Breast epithelium (tissue), 4 donors: ENCODE measurements around the gene MYO15A. TPM values are rescaled to one million over a fixed set of nuclear protein-coding genes. Genes with fewer than 3 reads are reported as not detected.

ENCODE experiments used
- DNase-seq, 2 donors: peaks; one replicate each; pipeline ENCODE4 v3.0.0-alpha.2; 2019; ENCODE audit warnings: low spot score in 2 of 2
- H3K27ac ChIP-seq, 2 donors: fragments of 200-600 bp; sonication (generic) in 1 of 2; one replicate each; pipeline ENCODE4 v1.5.1; 2016 to 2019; ENCODE audit warnings: mild to moderate bottlenecking in 1 of 2
- H3K27me3 ChIP-seq, 2 donors: fragments of 200-600 bp; sonication (generic) in 1 of 2; one replicate each; pipeline versions ENCODE4 v1.5.1 to v1.6.0; 2017 to 2019; ENCODE audit warnings: control low read depth in 1 of 2, mild to moderate bottlenecking in 1 of 2
- H3K36me3 ChIP-seq: fragments of 200-600 bp; one replicate; pipeline ENCODE4 v1.5.1; 2019
- H3K4me1 ChIP-seq, 2 donors: fragments of 200-600 bp; sonication (generic); one replicate each; pipeline ENCODE4 v1.5.1; 2016 to 2019; ENCODE audit warnings: control low read depth in 1 of 2
- H3K4me3 ChIP-seq, 3 donors: fragments of 200-600 bp; sonication (generic); 1 replicate in 2 of 3; 2 replicates in 1 of 3; pipeline ENCODE4 v1.5.1; 2016 to 2019; ENCODE audit warnings: mild to moderate bottlenecking in 3 of 3, moderate library complexity in 2 of 3
- H3K9me3 ChIP-seq, 2 donors: fragments of 200-600 bp; sonication (generic) in 1 of 2; one replicate each; pipeline ENCODE4 v1.5.1; 2016 to 2019; ENCODE audit warnings: control low read depth in 1 of 2
- CTCF ChIP-seq, 3 donors: fragments of 450-650 bp; IDR thresholded peaks; one replicate each; pipeline ENCODE4 v1.5.1; 2016 to 2017; ENCODE audit warnings: antibody characterized with exemption in 3 of 3, mild to moderate bottlenecking in 3 of 3, moderate library complexity in 3 of 3
- POLR2A ChIP-seq: fragments of 450-650 bp; IDR thresholded peaks from one replicate; pipeline ENCODE4 v1.6.1; 2016; ENCODE audit warnings: antibody characterized with exemption, mild to moderate bottlenecking, moderate library complexity
- POLR2AphosphoS5 ChIP-seq, 3 donors: sonication (generic); formaldehyde crosslinking; IDR thresholded peaks; one replicate each; pipeline ENCODE4 v1.6.1; 2017; ENCODE audit warnings: antibody characterized with exemption in 3 of 3
- intact Hi-C: fragments of 100-400 bp; cut with DNase I; formaldehyde crosslinking; loops from one replicate; pipeline ENCODE4 v1.15.1; 2023; ENCODE audit warnings: low total_unique reads
- total RNA-seq, 3 donors: library from RNA; depleted of rRNA; stranded (reverse); fragments of >200 nt; gene quantifications; one replicate each; pipeline ENCODE4 v1.1.0, GENCODE V29; 2016

MYO15A gene, protein sequence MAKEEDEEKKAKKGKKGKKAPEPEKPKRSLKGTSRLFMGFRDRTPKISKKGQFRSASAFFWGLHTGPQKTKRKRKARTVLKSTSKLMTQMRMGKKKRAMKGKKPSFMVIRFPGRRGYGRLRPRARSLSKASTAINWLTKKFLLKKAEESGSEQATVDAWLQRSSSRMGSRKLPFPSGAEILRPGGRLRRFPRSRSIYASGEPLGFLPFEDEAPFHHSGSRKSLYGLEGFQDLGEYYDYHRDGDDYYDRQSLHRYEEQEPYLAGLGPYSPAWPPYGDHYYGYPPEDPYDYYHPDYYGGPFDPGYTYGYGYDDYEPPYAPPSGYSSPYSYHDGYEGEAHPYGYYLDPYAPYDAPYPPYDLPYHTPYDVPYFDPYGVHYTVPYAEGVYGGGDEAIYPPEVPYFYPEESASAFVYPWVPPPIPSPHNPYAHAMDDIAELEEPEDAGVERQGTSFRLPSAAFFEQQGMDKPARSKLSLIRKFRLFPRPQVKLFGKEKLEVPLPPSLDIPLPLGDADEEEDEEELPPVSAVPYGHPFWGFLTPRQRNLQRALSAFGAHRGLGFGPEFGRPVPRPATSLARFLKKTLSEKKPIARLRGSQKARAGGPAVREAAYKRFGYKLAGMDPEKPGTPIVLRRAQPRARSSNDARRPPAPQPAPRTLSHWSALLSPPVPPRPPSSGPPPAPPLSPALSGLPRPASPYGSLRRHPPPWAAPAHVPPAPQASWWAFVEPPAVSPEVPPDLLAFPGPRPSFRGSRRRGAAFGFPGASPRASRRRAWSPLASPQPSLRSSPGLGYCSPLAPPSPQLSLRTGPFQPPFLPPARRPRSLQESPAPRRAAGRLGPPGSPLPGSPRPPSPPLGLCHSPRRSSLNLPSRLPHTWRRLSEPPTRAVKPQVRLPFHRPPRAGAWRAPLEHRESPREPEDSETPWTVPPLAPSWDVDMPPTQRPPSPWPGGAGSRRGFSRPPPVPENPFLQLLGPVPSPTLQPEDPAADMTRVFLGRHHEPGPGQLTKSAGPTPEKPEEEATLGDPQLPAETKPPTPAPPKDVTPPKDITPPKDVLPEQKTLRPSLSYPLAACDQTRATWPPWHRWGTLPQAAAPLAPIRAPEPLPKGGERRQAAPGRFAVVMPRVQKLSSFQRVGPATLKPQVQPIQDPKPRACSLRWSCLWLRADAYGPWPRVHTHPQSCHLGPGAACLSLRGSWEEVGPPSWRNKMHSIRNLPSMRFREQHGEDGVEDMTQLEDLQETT (N-terminal part only)
- 1 to 10 TPM; 1.2 to 2.9 (median 2.2) TPM for total RNA-seq

GRCh38 chr17:18108401-18109312, at the start of gene MYO15A:
MYO15A (plus strand) TSS chr17:18108756; CDS start chr17:18118801, 10,045 bp downstream.
- H3K4me1 ChIP-seq, result no peaks in the 10 kb centered on the region
- TF ChIP-seq POLR2AphosphoS5 (IDR thresholded peaks at IDR 0.05) (no peak), CTCF (IDR thresholded peaks at IDR 0.05) (no peak), POLR2A (no peak)
- no peak for DNase-seq
- no peak within 1 kb of the TSS for H3K27ac ChIP-seq
- intact Hi-C loops, result no loop called here
- H3K4me3 ChIP-seq, result no peak within 1 kb of the TSS
- no peaks in the 10 kb centered on the region for H3K27me3 ChIP-seq
- no peaks in the 10 kb centered on the region for H3K9me3 ChIP-seq
- H3K36me3 ChIP-seq, result no peaks in the 10 kb centered on the region

- Histone ChIP-seq H3K36me3 (no peaks in the 10 kb centered on the region), H3K4me1 (no peaks in the 10 kb centered on the region), H3K27ac (no peak overlapping the region), H3K9me3 (no peaks in the 10 kb centered on the region), H3K27me3 (no peaks in the 10 kb centered on the region), H3K4me3 (no peak overlapping the region)
- TF ChIP-seq POLR2A (no peak), CTCF (IDR thresholded peaks at IDR 0.05) (no peak), POLR2AphosphoS5 (IDR thresholded peaks at IDR 0.05) (no peak)
- intact Hi-C loops, result no loop called here
- DNase-seq, result no peak
Observed at GRCh38 chr17:18059283-18059682, 49.3 kb upstream of the MYO15A start.

DNA sequence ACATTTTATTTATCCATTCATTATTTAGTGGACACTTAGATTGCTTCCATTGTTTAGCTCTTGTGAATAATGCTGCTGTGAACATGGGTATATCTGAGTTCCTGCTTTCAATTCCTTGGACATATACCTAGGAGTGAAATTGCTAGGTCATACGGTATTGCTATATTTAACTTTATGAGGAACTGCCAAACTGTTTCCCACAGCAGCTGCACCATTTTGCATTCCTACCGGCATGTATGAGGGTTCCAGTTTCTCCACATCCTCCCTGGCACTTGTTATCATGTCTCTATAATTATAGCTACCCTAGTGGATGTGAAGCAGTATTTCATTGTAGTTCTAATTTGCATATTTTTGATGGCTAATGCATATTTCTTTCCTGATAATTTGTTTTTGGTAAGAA, 44.5 kb upstream of the MYO15A start:
- no peaks in the 10 kb centered on the region for H3K9me3 ChIP-seq
- intact Hi-C loops, result no loop called here
- no peaks in the 10 kb centered on the region for H3K4me1 ChIP-seq
- no peaks in the 10 kb centered on the region for H3K36me3 ChIP-seq
- H3K4me3 ChIP-seq, result no peak overlapping the region
- H3K27ac ChIP-seq, result no peak overlapping the region
- TF ChIP-seq CTCF (IDR thresholded peaks at IDR 0.05), result no peak
- no peak for TF ChIP-seq POLR2AphosphoS5 (IDR thresholded peaks at IDR 0.05)
- no peak for TF ChIP-seq POLR2A
- H3K27me3 ChIP-seq, result no peaks in the 10 kb centered on the region
- no peak for DNase-seq

DNA sequence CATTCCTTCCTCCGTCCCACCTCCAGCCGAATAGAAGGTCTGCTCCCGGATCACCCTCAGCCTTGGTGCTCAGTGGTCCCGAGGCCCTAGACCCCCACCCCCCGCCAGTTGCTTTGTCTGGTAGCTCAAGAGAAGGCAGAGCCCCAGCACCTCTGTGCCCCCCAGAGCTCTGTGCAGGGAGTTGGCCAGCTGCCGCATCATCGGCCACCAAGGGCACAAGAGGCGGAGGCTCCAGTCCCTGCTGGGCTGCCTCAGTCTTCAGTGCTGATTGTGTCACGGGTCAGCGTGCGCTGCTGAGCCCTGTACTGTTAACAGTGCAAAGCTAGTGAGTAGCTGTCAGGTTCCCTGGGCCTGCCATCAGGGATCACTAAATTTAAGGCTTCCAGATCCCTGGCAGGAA, 43.0 kb upstream of the MYO15A start:
- intact Hi-C loops, result no loop called here
- TF ChIP-seq POLR2A, result no peak
- TF ChIP-seq CTCF (IDR thresholded peaks at IDR 0.05), result no peak
- no peak for DNase-seq
- Histone ChIP-seq H3K9me3 (no peaks in the 10 kb centered on the region), H3K4me3 (no peak overlapping the region), H3K27ac (no peak overlapping the region), H3K27me3 (no peaks in the 10 kb centered on the region), H3K36me3 (no peaks in the 10 kb centered on the region), H3K4me1 (no peaks in the 10 kb centered on the region)
